ENCODE data around the gene SLC45A3. TPM values are rescaled to one million over a fixed set of nuclear protein-coding genes. Genes with fewer than 3 reads are reported as not detected.
A peak's percentile ranks its signal among the peaks of the same experiment; 100 is the strongest.

SLC45A3 gene
- total and polyA plus RNA-seq, 2 donors (not counting 3 experiments of a cell fraction or from before 2014, with no cell fraction given) = 15.1 to 15.6 TPM

- Histone ChIP-seq H3K9me1 (replicated peaks; ENCODE audit: control insufficient read depth, extremely low read depth, insufficient read depth, low read length) (no peaks in the 10 kb centered on the region), H3K9ac (replicated peaks; ENCODE audit: extremely low read depth, insufficient read depth, low read length) (no peak overlapping the region), H3K4me3 (replicated peaks in 1 of 3; ENCODE audit: insufficient read depth in 1 of 3, low read depth in 1 of 3, low read length in 3 of 3) (no peak overlapping the region), H3K9me3 (replicated peaks; ENCODE audit: control insufficient read depth, insufficient read depth, low read length) (no peaks in the 10 kb centered on the region), H2AFZ (ENCODE audit: low read depth, low read length) (no peak overlapping the region), H3K79me2 (ENCODE audit: control insufficient read depth, insufficient read depth, low read length) (peaks cover 26% of the 10 kb centered on the region), H3K27ac (ENCODE audit: insufficient read depth, low read depth, low read length) (no peak overlapping the region), H3K27me3 (ENCODE audit: control insufficient read depth in 2 of 2, insufficient read depth in 2 of 2, low read length in 2 of 2) (no peaks in the 10 kb centered on the region), H4K20me1 (replicated peaks; ENCODE audit: control insufficient read depth, extremely low read depth, insufficient read depth, low read length) (no peaks in the 10 kb centered on the region), H3K36me3 (ENCODE audit: control insufficient read depth in 2 of 2, extremely low read depth in 1 of 2, insufficient read depth in 2 of 2, low read length in 2 of 2) (peaks cover 0 to under 1% of the 10 kb centered on the region in 2 experiments), H3K4me2 (ENCODE audit: insufficient read depth, low read length) (peak overlapping the region; percentile 82), H3K4me1 (ENCODE audit: control insufficient read depth, extremely low read depth, insufficient read depth, low read length) (peaks cover 28% of the 10 kb centered on the region)
- intact Hi-C loops (cut with micrococcal nuclease) (loop anchor here (2.0 kb wide), 1 partner anchor 23 kb away; no protein-coding TSS in a partner anchor), dilution Hi-C loops (cut with MboI; ENCODE audit: extremely low pct_ligation_motif_present, low sequenced_read_pairs) (no loop called here)
- DNase-seq (ENCODE audit: low read depth, low spot score) = peak; percentile 86
- BruUV-seq (replicated peaks) = no TSS peak
- ChIA-PET POLR2A (interaction anchor here (0.7 to 1.4 kb wide), 2 partner anchors 40 to 42 kb away, joined by 3 to 7 read pairs; no protein-coding TSS in a partner anchor), CTCF (interaction anchor here (0.6 to 6.3 kb wide), 13 partner anchors 16 to 146 kb away, joined by 3 to 294 read pairs (median 10); no protein-coding TSS in a partner anchor)
- TF ChIP-seq, protein P1, sequence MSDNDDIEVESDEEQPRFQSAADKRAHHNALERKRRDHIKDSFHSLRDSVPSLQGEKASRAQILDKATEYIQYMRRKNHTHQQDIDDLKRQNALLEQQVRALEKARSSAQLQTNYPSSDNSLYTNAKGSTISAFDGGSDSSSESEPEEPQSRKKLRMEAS (IDR thresholded peaks at IDR 0.05; ENCODE audit: insufficient read depth, insufficient read length) = no peak
- TF ChIP-seq JUN (IDR thresholded peaks at IDR 0.05; ENCODE audit: borderline replicate concordance, insufficient read depth, insufficient read length, low read depth) = peak; percentile 19
- FAIRE-seq = no peak
These were observed 46.8 kb downstream of the SLC45A3 start for GRCh38 chr1:205633421-205633976.

GRCh38 chr1:205632669-205633169 lies 47.6 kb downstream of the SLC45A3 start:
- Histone ChIP-seq H3K4me1 (ENCODE audit: control insufficient read depth, extremely low read depth, insufficient read depth, low read length) (peaks cover 29% of the 10 kb centered on the region), H3K4me2 (ENCODE audit: insufficient read depth, low read length) (peak overlapping the region; percentile 82), H3K9ac (replicated peaks; ENCODE audit: extremely low read depth, insufficient read depth, low read length) (peak overlapping the region; percentile 96), H4K20me1 (replicated peaks; ENCODE audit: control insufficient read depth, extremely low read depth, insufficient read depth, low read length) (no peaks in the 10 kb centered on the region), H3K79me2 (ENCODE audit: control insufficient read depth, insufficient read depth, low read length) (peaks cover 34% of the 10 kb centered on the region), H2AFZ (ENCODE audit: low read depth, low read length) (no peak overlapping the region), H3K36me3 (ENCODE audit: control insufficient read depth in 2 of 2, extremely low read depth in 1 of 2, insufficient read depth in 2 of 2, low read length in 2 of 2) (peaks cover 0 to 3% of the 10 kb centered on the region in 2 experiments), H3K27ac (ENCODE audit: insufficient read depth, low read depth, low read length) (peak overlapping the region; percentile 82), H3K9me1 (replicated peaks; ENCODE audit: control insufficient read depth, extremely low read depth, insufficient read depth, low read length) (no peaks in the 10 kb centered on the region), H3K4me3 (replicated peaks in 1 of 3; ENCODE audit: insufficient read depth in 1 of 3, low read depth in 1 of 3, low read length in 3 of 3) (peak overlapping the region in 1 of 3 experiments; percentile 64), H3K27me3 (ENCODE audit: control insufficient read depth in 2 of 2, insufficient read depth in 2 of 2, low read length in 2 of 2) (no peaks in the 10 kb centered on the region), H3K9me3 (replicated peaks; ENCODE audit: control insufficient read depth, insufficient read depth, low read length) (no peaks in the 10 kb centered on the region)
- intact Hi-C loops (cut with micrococcal nuclease) (loop anchor here (1.0 to 2.0 kb wide), 6 partner anchors 22 to 104 kb away; no protein-coding TSS in a partner anchor), dilution Hi-C loops (cut with MboI; ENCODE audit: extremely low pct_ligation_motif_present, low sequenced_read_pairs) (no loop called here)
- ChIA-PET CTCF (interaction anchor here (0.9 to 6.3 kb wide), 21 partner anchors 9 to 145 kb away, joined by 3 to 294 read pairs (median 5); no protein-coding TSS in a partner anchor), POLR2A (interaction anchor here (0.7 to 1.8 kb wide), 8 partner anchors 9 to 104 kb away, joined by 3 to 9 read pairs (median 5); no protein-coding TSS in a partner anchor)
- peak; percentile 48 for DNase-seq (ENCODE audit: low read depth, low spot score)
- TF ChIP-seq MYC (IDR thresholded peaks at IDR 0.05; ENCODE audit: low read depth, low read length) (no peak), EZH2 (IDR thresholded peaks at IDR 0.05; ENCODE audit: borderline replicate concordance, low read depth, low read length, severe bottlenecking) (no peak), CTCF (IDR thresholded peaks at IDR 0.05; ENCODE audit: extremely low read depth in 1 of 2, insufficient read depth in 1 of 2, low read depth in 1 of 2, low read length in 2 of 2) (no peak), JUN (IDR thresholded peaks at IDR 0.05; ENCODE audit: borderline replicate concordance, insufficient read depth, insufficient read length, low read depth) (no peak), GATA2 (IDR thresholded peaks at IDR 0.05; ENCODE audit: insufficient read depth, insufficient read length, low read depth, low read length) (no peak), FOS (IDR thresholded peaks at IDR 0.05; ENCODE audit: borderline replicate concordance, insufficient read depth, low read length) (no peak), POLR2A (IDR thresholded peaks at IDR 0.05; ENCODE audit: low read depth, low read length) (no peak), POLR2AphosphoS5 (IDR thresholded peaks at IDR 0.05; ENCODE audit: insufficient read depth, low read depth, low read length) (no peak)
- TF ChIP-seq, protein P1 (IDR thresholded peaks at IDR 0.05; ENCODE audit: insufficient read depth, insufficient read length) = no peak
- no peak for FAIRE-seq
- BruUV-seq (replicated peaks) = no TSS peak

Measured in endothelial cell of umbilical vein (primary cell).